IPS DF 6.9 (cell line): ENCODE results near the gene IFITM10.

Experiments used
- DNase-seq: peaks from one replicate; pipeline ENCODE4 v3.0.0-alpha.2; 2013; ENCODE audit warnings: low read depth, low spot score
- H3K27ac ChIP-seq: one replicate; pipeline ENCODE4 v1.5.1; 2013; ENCODE audit warnings: low read length, control low read depth
- H3K27me3 ChIP-seq: 2 replicates; pipeline ENCODE4 v1.6.1; 2013; ENCODE audit warnings: mild to moderate bottlenecking, low read length; ENCODE audit not compliant: control insufficient read depth, insufficient read depth
- H3K36me3 ChIP-seq: 2 replicates; pipeline ENCODE4 v1.6.1; 2013; ENCODE audit warnings: low read length; ENCODE audit not compliant: control insufficient read depth, insufficient read depth
- H3K4me1 ChIP-seq: 2 replicates; pipeline ENCODE4 v1.6.1; 2013; ENCODE audit warnings: low read length; ENCODE audit not compliant: control insufficient read depth, insufficient read depth
- H3K4me3 ChIP-seq: 2 replicates; pipeline ENCODE4 v1.5.1; 2013; ENCODE audit warnings: mild to moderate bottlenecking, low read length
- H3K9me3 ChIP-seq: 2 replicates; pipeline ENCODE4 v1.6.1; 2013; ENCODE audit warnings: low read length, inconsistent platforms; ENCODE audit not compliant: control insufficient read depth, insufficient read depth
- WGBS: extraction: QIAGEN DNeasy Blood & Tissue Kit; methylation state at CpG from one replicate; pipeline ENCODE4 v1.1.7; 2013; ENCODE audit warnings: mixed read lengths, missing lambda C conversion rate; ENCODE audit not compliant: insufficient read length, insufficient coverage; 5-methylcytosine and 5-hydroxymethylcytosine counted together

The IFITM10 gene

DNA sequence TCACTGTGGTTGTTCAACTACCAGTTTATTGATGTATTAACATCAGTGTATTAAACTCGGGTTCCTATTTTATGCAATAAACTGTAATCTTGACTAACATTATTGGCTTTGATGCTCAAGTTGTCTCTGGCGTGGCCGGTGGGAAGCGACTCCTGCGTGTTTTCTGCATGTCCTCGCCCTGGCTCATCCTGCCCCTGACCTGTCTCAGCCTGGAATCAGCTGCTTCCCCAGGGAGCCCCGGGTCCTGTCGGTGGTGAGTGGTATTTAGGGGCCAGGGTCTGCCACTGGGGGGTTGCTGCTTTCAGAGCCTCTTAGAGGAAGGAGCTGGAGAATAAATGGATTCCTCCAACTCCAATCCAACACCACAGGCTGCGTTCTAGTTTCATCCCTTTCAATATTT is 22.5 kb downstream of the IFITM10 start:
- no CpG with 5 or more reads among the region's 9 CpGs for WGBS
- Histone ChIP-seq H3K4me3 (no peak overlapping the region), H3K36me3 (no peaks in the 10 kb centered on the region), H3K4me1 (no peaks in the 10 kb centered on the region), H3K27ac (no peak overlapping the region), H3K27me3 (no peaks in the 10 kb centered on the region), H3K9me3 (no peaks in the 10 kb centered on the region)
- no peak for DNase-seq

- no CpG with 5 or more reads among the region's 11 CpGs for WGBS
These were observed 23.2 kb downstream of the IFITM10 start for GRCh38 chr11:1727096-1727690.

DNA sequence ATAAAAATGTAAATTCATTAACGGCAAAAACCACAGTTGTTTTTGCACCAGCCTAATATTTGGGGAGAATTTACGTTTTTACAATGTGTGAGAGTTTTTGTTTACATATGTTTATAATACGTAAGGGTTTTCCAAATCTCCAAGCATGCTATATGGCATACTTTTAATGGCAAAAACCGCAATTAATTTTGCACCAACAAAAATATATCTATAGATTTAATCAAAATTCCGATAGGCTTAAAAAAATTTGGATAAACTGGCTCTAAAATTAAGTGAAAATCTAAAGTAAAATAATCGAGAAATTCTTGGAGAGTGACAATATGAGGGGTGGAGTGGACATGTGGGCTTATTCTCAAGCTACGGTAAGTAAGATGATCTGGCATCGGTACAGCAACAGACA is 30.6 kb downstream of the IFITM10 start:
- Histone ChIP-seq H3K9me3 (no peaks in the 10 kb centered on the region), H3K4me3 (no peak overlapping the region), H3K27ac (no peak overlapping the region), H3K4me1 (no peaks in the 10 kb centered on the region), H3K36me3 (no peaks in the 10 kb centered on the region), H3K27me3 (no peaks in the 10 kb centered on the region)
- no peak for DNase-seq
- no CpG with 5 or more reads among the region's 8 CpGs for WGBS

More at GRCh38 chr11:1727096-1727690, 23.2 kb downstream of the IFITM10 start:
- DNase-seq: no peak
- Histone ChIP-seq H3K27ac (no peak overlapping the region), H3K36me3 (no peaks in the 10 kb centered on the region), H3K4me1 (no peaks in the 10 kb centered on the region), H3K9me3 (no peaks in the 10 kb centered on the region), H3K27me3 (no peaks in the 10 kb centered on the region), H3K4me3 (no peak overlapping the region)

GRCh38 chr11:1718326-1718725 is 32.1 kb downstream of the IFITM10 start:
- Histone ChIP-seq H3K27me3 (no peaks in the 10 kb centered on the region), H3K36me3 (no peaks in the 10 kb centered on the region), H3K4me1 (no peaks in the 10 kb centered on the region), H3K9me3 (no peaks in the 10 kb centered on the region), H3K4me3 (no peak overlapping the region), H3K27ac (no peak overlapping the region)
- WGBS: no CpG with 5 or more reads among the region's 15 CpGs
- DNase-seq: no peak

- H3K27me3 ChIP-seq: no peaks in the 10 kb centered on the region
- H3K9me3 ChIP-seq: no peaks in the 10 kb centered on the region
- no CpG with 5 or more reads among the region's 8 CpGs for WGBS
- no peak for DNase-seq
- H3K27ac ChIP-seq: no peak overlapping the region
- no peak overlapping the region for H3K4me3 ChIP-seq
- no peaks in the 10 kb centered on the region for H3K4me1 ChIP-seq
- H3K36me3 ChIP-seq: no peaks in the 10 kb centered on the region
These were observed 32.6 kb downstream of the IFITM10 start for GRCh38 chr11:1717745-1718144.

DNA sequence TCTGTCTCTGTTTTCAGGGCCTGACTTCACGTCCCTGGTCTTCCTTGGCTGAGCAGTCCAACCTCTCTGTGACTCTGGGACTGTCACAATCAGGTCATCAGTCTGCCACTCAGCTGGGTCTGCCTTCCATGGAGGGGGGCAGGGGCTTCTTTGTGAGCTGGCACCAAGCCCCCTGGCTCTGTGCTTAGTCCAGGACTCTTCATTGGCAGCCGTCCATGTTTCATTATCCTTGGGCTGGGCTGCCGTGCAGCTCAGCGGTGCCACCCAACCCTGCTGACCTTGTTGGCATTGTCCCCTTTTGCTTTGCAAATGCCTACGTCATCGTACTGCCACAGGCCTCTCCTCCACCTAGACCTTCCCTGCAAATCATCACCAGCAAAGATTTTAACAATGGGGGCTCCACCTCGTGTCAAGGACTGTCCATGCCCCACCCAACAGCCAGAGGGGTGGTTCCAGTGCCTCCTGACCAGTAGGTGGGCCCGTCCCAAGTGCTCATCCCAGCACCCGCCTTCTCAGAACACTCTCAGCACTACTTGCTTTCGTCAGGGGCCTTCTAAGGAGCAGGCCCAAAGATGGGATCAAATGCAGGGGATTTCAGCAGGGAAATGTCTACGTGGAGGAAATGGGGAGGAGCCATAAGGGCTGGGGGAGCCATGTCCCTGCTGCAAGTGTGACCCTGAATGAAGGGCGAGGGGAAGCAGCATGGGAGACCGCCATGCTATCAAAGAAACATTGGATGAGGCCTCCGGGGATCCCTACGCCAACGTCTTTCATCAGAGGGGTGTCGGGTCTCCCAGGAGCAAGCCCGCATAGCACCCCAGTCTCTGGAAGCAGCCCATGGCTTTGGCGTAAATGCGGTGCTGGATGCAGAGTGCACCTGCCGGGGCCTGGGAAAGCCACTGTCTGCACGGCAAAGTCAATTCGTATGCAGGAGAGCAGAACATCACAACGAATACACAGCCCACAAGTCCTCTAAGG is 35.2 kb downstream of the IFITM10 start:
- no peaks in the 10 kb centered on the region for H3K4me1 ChIP-seq
- no CpG with 5 or more reads among the region's 24 CpGs for WGBS

GRCh38 chr11:1708716-1709115 is 41.7 kb downstream of the IFITM10 start:
- no peak for DNase-seq
- no peaks in the 10 kb centered on the region for H3K9me3 ChIP-seq
- H3K27ac ChIP-seq: no peak overlapping the region
- no peak overlapping the region for H3K4me3 ChIP-seq
- no peaks in the 10 kb centered on the region for H3K36me3 ChIP-seq
- H3K4me1 ChIP-seq: no peaks in the 10 kb centered on the region
- H3K27me3 ChIP-seq: no peaks in the 10 kb centered on the region
- WGBS: no CpG with 5 or more reads among the region's 10 CpGs

More for the DNA sequence above, 35.2 kb downstream of the IFITM10 start:
- Histone ChIP-seq H3K9me3 (no peaks in the 10 kb centered on the region), H3K4me3 (no peak overlapping the region), H3K27ac (no peak overlapping the region), H3K36me3 (no peaks in the 10 kb centered on the region), H3K27me3 (no peaks in the 10 kb centered on the region)
- DNase-seq: no peak

DNA sequence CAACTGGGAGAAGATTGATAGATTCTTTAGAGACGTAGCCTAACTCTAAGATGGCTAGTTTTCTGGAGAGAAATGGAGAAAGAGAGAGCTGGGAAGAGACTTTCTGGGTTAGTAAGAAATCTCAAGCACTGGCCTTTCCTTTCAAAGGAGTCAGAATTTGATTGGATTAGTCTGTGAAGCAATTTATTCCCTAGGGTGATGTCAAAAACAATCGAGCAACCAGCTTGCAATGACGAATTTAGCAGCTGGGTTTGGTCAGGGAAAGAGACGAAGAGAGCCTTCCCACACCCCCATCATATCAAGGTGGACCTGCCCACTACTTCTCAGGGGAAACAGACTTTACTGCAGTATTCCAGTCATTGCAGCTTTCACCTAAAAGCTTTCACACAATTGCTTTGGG is 42.6 kb downstream of the IFITM10 start:
- Histone ChIP-seq H3K4me1 (no peaks in the 10 kb centered on the region), H3K36me3 (no peaks in the 10 kb centered on the region), H3K27me3 (no peaks in the 10 kb centered on the region), H3K27ac (no peak overlapping the region), H3K4me3 (no peak overlapping the region), H3K9me3 (no peaks in the 10 kb centered on the region)
- DNase-seq: no peak
- WGBS: no CpG with 5 or more reads among the region's 4 CpGs

GRCh38 chr11:1706634-1707400 is 43.6 kb downstream of the IFITM10 start:
- Histone ChIP-seq H3K27me3 (no peaks in the 10 kb centered on the region), H3K36me3 (no peaks in the 10 kb centered on the region), H3K4me1 (no peaks in the 10 kb centered on the region), H3K4me3 (no peak overlapping the region), H3K27ac (no peak overlapping the region), H3K9me3 (no peaks in the 10 kb centered on the region)
- DNase-seq: no peak
- WGBS: no CpG with 5 or more reads among the region's 17 CpGs
